ENCODE results near the gene MRPS25.
A peak's percentile ranks its signal among the peaks of the same experiment; 100 is the strongest.

The MRPS25 gene

DNA sequence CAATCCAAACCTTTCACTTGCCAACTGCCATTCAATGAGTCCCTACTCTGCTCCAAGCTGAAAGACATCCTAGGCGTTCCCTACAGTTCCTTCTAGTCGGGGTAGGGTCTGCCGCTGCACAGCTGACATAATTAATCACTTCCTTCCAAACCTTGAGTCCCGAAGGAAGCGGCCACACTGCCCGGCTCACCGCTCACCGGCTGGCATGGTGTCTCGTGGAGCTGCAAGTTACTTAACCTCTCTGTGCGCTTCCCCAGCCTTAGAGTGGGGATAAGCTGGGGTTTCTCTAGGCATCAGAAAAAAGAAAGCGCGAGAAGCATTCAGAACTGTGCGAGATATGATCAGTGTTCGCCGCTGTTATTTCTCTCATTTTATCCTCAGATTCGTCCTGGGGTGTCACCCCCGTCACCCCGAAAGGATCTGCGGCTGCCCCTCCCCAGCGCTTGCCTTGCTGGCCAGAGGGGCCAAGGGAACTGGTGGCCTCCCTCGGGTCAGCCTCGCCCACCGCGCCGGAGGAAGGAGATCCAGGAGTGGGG lies 748 bp downstream of the MRPS25 start:
- Histone ChIP-seq H3K4me3 (ENCODE audit: insufficient read depth in 1 of 2, low read depth in 1 of 2, low read length in 2 of 2) (peak overlapping the region; percentile 89 to 97), H3K79me1 (replicated peaks; ENCODE audit: low read length, poor library complexity, severe bottlenecking) (peaks cover 14% of the 10 kb centered on the region), H2BK12ac (ENCODE audit: low read length in 2 of 2) (no peak overlapping the region), H3K27me3 (ENCODE audit: control insufficient read depth in 1 of 2, insufficient read depth in 1 of 2, low read length in 2 of 2) (no peaks in the 10 kb centered on the region), H3K4ac (ENCODE audit: low read depth in 1 of 2, low read length in 2 of 2) (peak overlapping the region in 1 of 2 experiments; percentile 98), H4K8ac (ENCODE audit: low read length) (peak overlapping the region; percentile 83), H3K23ac (ENCODE audit: low read length in 2 of 2) (peak overlapping the region in 1 of 2 experiments; percentile 92), H3K4me1 (ENCODE audit: control insufficient read depth, insufficient read depth, low read depth, low read length) (peaks cover 10% of the 10 kb centered on the region), H3K4me2 (ENCODE audit: low read length, poor library complexity, severe bottlenecking) (peak overlapping the region; percentile 99), H2AFZ (ENCODE audit: low read depth, low read length) (peak overlapping the region; percentile 96), H3K27ac (ENCODE audit: low read length, poor library complexity, severe bottlenecking) (no peak overlapping the region), H3K14ac (ENCODE audit: low read length in 2 of 2) (peak overlapping the region in 1 of 2 experiments; percentile 99), H3K36me3 (ENCODE audit: control insufficient read depth in 1 of 2, insufficient read depth in 2 of 2, low read depth in 1 of 2, low read length in 2 of 2) (peaks cover 0 to 8% of the 10 kb centered on the region in 2 experiments), H2BK5ac (ENCODE audit: low read depth, low read length, poor library complexity, severe bottlenecking) (peak overlapping the region; percentile 44), H3K9ac (ENCODE audit: low read length) (peak overlapping the region; percentile 96), H2BK120ac (ENCODE audit: low read depth, low read length) (peak overlapping the region; percentile 2), H3K9me3 (ENCODE audit: control insufficient read depth, low read length) (no peaks in the 10 kb centered on the region), H2AK5ac (ENCODE audit: low read length, severe bottlenecking) (peak overlapping the region; percentile 41), H4K91ac (ENCODE audit: low read length) (peak overlapping the region; percentile 62), H2BK15ac (ENCODE audit: low read depth, poor library complexity, severe bottlenecking) (no peak overlapping the region), H3K18ac (ENCODE audit: low read depth in 1 of 2, low read length in 2 of 2) (peak overlapping the region; percentile 71 to 98)
- WGBS, result 1% methylated on average over 25 of the region's 25 CpGs
- DNase-seq, result peak; percentile 43

- Histone ChIP-seq H4K8ac (ENCODE audit: low read length) (no peak overlapping the region), H2BK5ac (ENCODE audit: low read depth, low read length, poor library complexity, severe bottlenecking) (no peak overlapping the region), H3K14ac (ENCODE audit: low read length in 2 of 2) (no peak overlapping the region), H3K9me3 (ENCODE audit: control insufficient read depth, low read length) (no peaks in the 10 kb centered on the region), H3K18ac (ENCODE audit: low read depth in 1 of 2, low read length in 2 of 2) (no peak overlapping the region), H3K4ac (ENCODE audit: low read depth in 1 of 2, low read length in 2 of 2) (no peak overlapping the region), H3K27me3 (ENCODE audit: control insufficient read depth in 1 of 2, insufficient read depth in 1 of 2, low read length in 2 of 2) (no peaks in the 10 kb centered on the region), H3K4me3 (ENCODE audit: insufficient read depth in 1 of 2, low read depth in 1 of 2, low read length in 2 of 2) (peak overlapping the region; percentile 89 to 97), H3K27ac (ENCODE audit: low read length, poor library complexity, severe bottlenecking) (no peak overlapping the region), H2BK120ac (ENCODE audit: low read depth, low read length) (no peak overlapping the region), H3K79me1 (replicated peaks; ENCODE audit: low read length, poor library complexity, severe bottlenecking) (peaks cover 15% of the 10 kb centered on the region), H2BK15ac (ENCODE audit: low read depth, poor library complexity, severe bottlenecking) (no peak overlapping the region), H2AFZ (ENCODE audit: low read depth, low read length) (no peak overlapping the region), H3K4me1 (ENCODE audit: control insufficient read depth, insufficient read depth, low read depth, low read length) (peaks cover 10% of the 10 kb centered on the region), H2BK12ac (ENCODE audit: low read length in 2 of 2) (no peak overlapping the region), H3K9ac (ENCODE audit: low read length) (peak overlapping the region; percentile 96), H3K36me3 (ENCODE audit: control insufficient read depth in 1 of 2, insufficient read depth in 2 of 2, low read depth in 1 of 2, low read length in 2 of 2) (peaks cover 5 to 14% of the 10 kb centered on the region in 2 experiments), H4K91ac (ENCODE audit: low read length) (no peak overlapping the region), H3K23ac (ENCODE audit: low read length in 2 of 2) (no peak overlapping the region), H2AK5ac (ENCODE audit: low read length, severe bottlenecking) (no peak overlapping the region), H3K4me2 (ENCODE audit: low read length, poor library complexity, severe bottlenecking) (peak overlapping the region; percentile 99)
- WGBS, result 94% methylated on average over 12 of the region's 13 CpGs
- no peak for DNase-seq
Measured at GRCh38 chr3:15063656-15064286, 1.3 kb downstream of the MRPS25 start.

DNA sequence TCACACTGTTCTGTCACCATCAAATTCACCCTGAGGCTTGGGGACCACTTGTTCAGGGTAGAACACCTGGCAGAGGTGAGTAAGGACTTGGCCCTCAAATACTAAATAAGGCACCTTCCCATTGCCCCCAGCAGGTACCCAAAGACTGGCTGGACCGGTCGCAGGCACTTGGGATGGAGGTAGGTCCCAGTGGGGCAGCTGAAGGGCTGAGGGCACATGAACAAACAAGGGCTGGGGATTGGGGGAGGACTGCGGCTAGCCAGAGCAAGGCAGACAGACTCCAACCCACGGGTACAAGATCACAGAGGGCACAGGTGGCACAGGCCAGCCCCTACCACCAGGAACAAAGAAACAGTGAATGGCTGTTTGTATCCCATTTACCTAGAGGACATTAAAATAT lies 1.9 kb downstream of the MRPS25 start:
- 94% methylated on average over 4 of the region's 4 CpGs for WGBS

GRCh38 chr3:15060029-15060428 lies 5.1 kb downstream of the MRPS25 start:
- no peak overlapping the region for H3K27ac ChIP-seq (ENCODE audit: low read length, poor library complexity, severe bottlenecking)
- H3K9ac ChIP-seq (ENCODE audit: low read length), result no peak overlapping the region
- no peak overlapping the region for H3K4me3 ChIP-seq (ENCODE audit: insufficient read depth in 1 of 2, low read depth in 1 of 2, low read length in 2 of 2)

More for the DNA sequence above, 1.9 kb downstream of the MRPS25 start:
- Histone ChIP-seq H3K4me1 (ENCODE audit: control insufficient read depth, insufficient read depth, low read depth, low read length) (peaks cover 10% of the 10 kb centered on the region), H2BK120ac (ENCODE audit: low read depth, low read length) (peak overlapping the region; percentile 19), H3K9ac (ENCODE audit: low read length) (peak overlapping the region; percentile 96), H3K4me3 (ENCODE audit: insufficient read depth in 1 of 2, low read depth in 1 of 2, low read length in 2 of 2) (peak overlapping the region in 1 of 2 experiments; percentile 97), H3K9me3 (ENCODE audit: control insufficient read depth, low read length) (no peaks in the 10 kb centered on the region), H3K27ac (ENCODE audit: low read length, poor library complexity, severe bottlenecking) (no peak overlapping the region), H2AK5ac (ENCODE audit: low read length, severe bottlenecking) (peak overlapping the region; percentile 45), H3K27me3 (ENCODE audit: control insufficient read depth in 1 of 2, insufficient read depth in 1 of 2, low read length in 2 of 2) (no peaks in the 10 kb centered on the region), H2BK12ac (ENCODE audit: low read length in 2 of 2) (no peak overlapping the region), H4K91ac (ENCODE audit: low read length) (peak overlapping the region; percentile 15), H3K14ac (ENCODE audit: low read length in 2 of 2) (no peak overlapping the region), H3K23ac (ENCODE audit: low read length in 2 of 2) (no peak overlapping the region), H3K79me1 (replicated peaks; ENCODE audit: low read length, poor library complexity, severe bottlenecking) (peaks cover 17% of the 10 kb centered on the region), H2AFZ (ENCODE audit: low read depth, low read length) (no peak overlapping the region), H2BK5ac (ENCODE audit: low read depth, low read length, poor library complexity, severe bottlenecking) (no peak overlapping the region), H2BK15ac (ENCODE audit: low read depth, poor library complexity, severe bottlenecking) (no peak overlapping the region), H3K18ac (ENCODE audit: low read depth in 1 of 2, low read length in 2 of 2) (no peak overlapping the region), H3K4me2 (ENCODE audit: low read length, poor library complexity, severe bottlenecking) (no peak overlapping the region), H4K8ac (ENCODE audit: low read length) (no peak overlapping the region), H3K36me3 (ENCODE audit: control insufficient read depth in 1 of 2, insufficient read depth in 2 of 2, low read depth in 1 of 2, low read length in 2 of 2) (peaks cover 7 to 19% of the 10 kb centered on the region in 2 experiments), H3K4ac (ENCODE audit: low read depth in 1 of 2, low read length in 2 of 2) (no peak overlapping the region)
- no peak for DNase-seq

More at GRCh38 chr3:15060029-15060428, 5.1 kb downstream of the MRPS25 start:
- H3K4me1 ChIP-seq (ENCODE audit: control insufficient read depth, insufficient read depth, low read depth, low read length), result peaks cover 11% of the 10 kb centered on the region
- no peak overlapping the region for H4K91ac ChIP-seq (ENCODE audit: low read length)
- no peak overlapping the region for H2BK5ac ChIP-seq (ENCODE audit: low read depth, low read length, poor library complexity, severe bottlenecking)
- peaks cover 24 to 34% of the 10 kb centered on the region in 2 experiments for H3K36me3 ChIP-seq (ENCODE audit: control insufficient read depth in 1 of 2, insufficient read depth in 2 of 2, low read depth in 1 of 2, low read length in 2 of 2)
- H2AFZ ChIP-seq (ENCODE audit: low read depth, low read length), result no peak overlapping the region
- no peak overlapping the region for H4K8ac ChIP-seq (ENCODE audit: low read length)
- no peaks in the 10 kb centered on the region for H3K9me3 ChIP-seq (ENCODE audit: control insufficient read depth, low read length)
- no peak overlapping the region for H2BK120ac ChIP-seq (ENCODE audit: low read depth, low read length)
- no peak overlapping the region for H2BK15ac ChIP-seq (ENCODE audit: low read depth, poor library complexity, severe bottlenecking)
- no peak overlapping the region for H3K4me2 ChIP-seq (ENCODE audit: low read length, poor library complexity, severe bottlenecking)
- no peak overlapping the region for H3K4ac ChIP-seq (ENCODE audit: low read depth in 1 of 2, low read length in 2 of 2)
- no peak overlapping the region for H3K14ac ChIP-seq (ENCODE audit: low read length in 2 of 2)
- no peaks in the 10 kb centered on the region for H3K27me3 ChIP-seq (ENCODE audit: control insufficient read depth in 1 of 2, insufficient read depth in 1 of 2, low read length in 2 of 2)
- H3K23ac ChIP-seq (ENCODE audit: low read length in 2 of 2), result no peak overlapping the region
- DNase-seq, result no peak
- H3K18ac ChIP-seq (ENCODE audit: low read depth in 1 of 2, low read length in 2 of 2), result no peak overlapping the region
- WGBS, result 98% methylated on average over 3 of the region's 3 CpGs
- H2AK5ac ChIP-seq (ENCODE audit: low read length, severe bottlenecking), result no peak overlapping the region
- peaks cover 31% of the 10 kb centered on the region for H3K79me1 ChIP-seq (replicated peaks; ENCODE audit: low read length, poor library complexity, severe bottlenecking)
- no peak overlapping the region for H2BK12ac ChIP-seq (ENCODE audit: low read length in 2 of 2)
